GM18867 (cell line): ENCODE data around the gene ARHGAP15.

Source experiments
- ATAC-seq: cut with Tn5 transposase; IDR thresholded peaks from one replicate; pipeline ENCODE4 v1.9.1; 2021; ENCODE audit warnings: mild to moderate bottlenecking, moderate library complexity; ENCODE audit not compliant: unreplicated experiment

The ARHGAP15 gene

GRCh38 chr2:143334837-143335236 lies 205.6 kb downstream of the ARHGAP15 start:
- no peak for ATAC-seq

- ATAC-seq = no peak
These were observed 207.5 kb downstream of the ARHGAP15 start for GRCh38 chr2:143336719-143337210.

GRCh38 chr2:143341478-143341877 lies 212.3 kb downstream of the ARHGAP15 start:
- no peak for ATAC-seq

GRCh38 chr2:143344780-143345179 lies 215.6 kb downstream of the ARHGAP15 start:
- no peak for ATAC-seq

GRCh38 chr2:143345887-143346787 lies 216.9 kb downstream of the ARHGAP15 start:
- ATAC-seq = no peak

- no peak for ATAC-seq
These were observed 218.1 kb downstream of the ARHGAP15 start for GRCh38 chr2:143347271-143347695.

GRCh38 chr2:143347901-143348414 lies 218.7 kb downstream of the ARHGAP15 start:
- ATAC-seq = no peak

- ATAC-seq = no peak
These were observed 225.0 kb downstream of the ARHGAP15 start for GRCh38 chr2:143354050-143354750.

- ATAC-seq = no peak
These were observed 226.7 kb downstream of the ARHGAP15 start for GRCh38 chr2:143355870-143356269.

- ATAC-seq = no peak
These were observed 227.1 kb downstream of the ARHGAP15 start for GRCh38 chr2:143356336-143356735.

- no peak for ATAC-seq
These were observed 227.7 kb downstream of the ARHGAP15 start for GRCh38 chr2:143356736-143357446.

- no peak for ATAC-seq
These were observed 228.7 kb downstream of the ARHGAP15 start for GRCh38 chr2:143357966-143358365.

- no peak for ATAC-seq
These were observed 232.1 kb downstream of the ARHGAP15 start for GRCh38 chr2:143361346-143361745.

- no peak for ATAC-seq
These were observed 242.4 kb downstream of the ARHGAP15 start for GRCh38 chr2:143371616-143372015.

GRCh38 chr2:143375384-143375880 lies 246.2 kb downstream of the ARHGAP15 start:
- no peak for ATAC-seq

GRCh38 chr2:143378996-143379395 lies 249.8 kb downstream of the ARHGAP15 start:
- ATAC-seq = no peak

- no peak for ATAC-seq
These were observed 250.7 kb downstream of the ARHGAP15 start for GRCh38 chr2:143379955-143380354.

- no peak for ATAC-seq
These were observed 253.4 kb downstream of the ARHGAP15 start for GRCh38 chr2:143382573-143382972.

GRCh38 chr2:143383016-143383415 lies 253.8 kb downstream of the ARHGAP15 start:
- no peak for ATAC-seq

GRCh38 chr2:143384111-143384510 lies 254.9 kb downstream of the ARHGAP15 start:
- no peak for ATAC-seq

GRCh38 chr2:143390171-143390570 lies 261.0 kb downstream of the ARHGAP15 start:
- ATAC-seq = no peak
